NCI-H510A treated with DMSO at 0.1 percent for 48 hours (cell line): ENCODE results near the gene TCF7L1.
A peak's percentile ranks its signal among the peaks of the same experiment; 100 is the strongest.
"Not testable (repeated sequence)": the region's sequence is repeated elsewhere in the genome, so short reads cannot be mapped to it uniquely, and the experiment has no call there.

Experiments
- DNase-seq: peaks from one replicate; lab custom pipeline; 2025; lab: John Stamatoyannopoulos, UW

Gene TCF7L1

GRCh38 chr2:85326406-85327159 is 193.4 kb downstream of the TCF7L1 start:
- DNase-seq, result no peak

GRCh38 chr2:85327160-85327821 is 194.1 kb downstream of the TCF7L1 start:
- peak; percentile 25 for DNase-seq

GRCh38 chr2:85327822-85328617 is 194.8 kb downstream of the TCF7L1 start, which contains the start of gene TGOLN2:
Gene TGOLN2, minus strand, starts transcription at chr2:85327989. Its CDS starts 27 bp downstream, at chr2:85327962.
- peak; percentile 92 for DNase-seq

GRCh38 chr2:85329181-85329651 is 196.0 kb downstream of the TCF7L1 start:
- DNase-seq, result no peak

GRCh38 chr2:85329701-85330100 is 196.5 kb downstream of the TCF7L1 start:
- DNase-seq, result not testable (repeated sequence)

GRCh38 chr2:85330839-85331636 is 197.8 kb downstream of the TCF7L1 start:
- no peak for DNase-seq

GRCh38 chr2:85333877-85334276 is 200.7 kb downstream of the TCF7L1 start:
- DNase-seq, result not testable (repeated sequence)

GRCh38 chr2:85334928-85335327 is 201.7 kb downstream of the TCF7L1 start:
- no peak for DNase-seq

GRCh38 chr2:85340034-85340892 is 207.1 kb downstream of the TCF7L1 start:
- peak; percentile 10 for DNase-seq

- DNase-seq, result no peak
Measured at GRCh38 chr2:85341269-85342029, 208.3 kb downstream of the TCF7L1 start.

GRCh38 chr2:85342156-85342555 is 209.0 kb downstream of the TCF7L1 start:
- DNase-seq, result no peak

- not testable (repeated sequence) for DNase-seq
Measured at GRCh38 chr2:85343207-85343895, 210.2 kb downstream of the TCF7L1 start.

- no peak for DNase-seq
Measured at GRCh38 chr2:85344356-85344954, 211.3 kb downstream of the TCF7L1 start.

GRCh38 chr2:85347599-85347998 is 214.4 kb downstream of the TCF7L1 start:
- no peak for DNase-seq

- DNase-seq, result no peak
Measured at GRCh38 chr2:85353876-85354285, 220.7 kb downstream of the TCF7L1 start.

GRCh38 chr2:85354286-85355072 is 221.3 kb downstream of the TCF7L1 start, which contains the start of the genes ELMOD3 and RETSAT:
Gene ELMOD3, plus strand, starts transcription at chr2:85354769. Its CDS starts 2,430 bp downstream, at chr2:85357199.
Gene RETSAT, minus strand, starts transcription at chr2:85354528. Its CDS starts 21 bp downstream, at chr2:85354507.
- peak; percentile 98 for DNase-seq

- no peak for DNase-seq
Measured at GRCh38 chr2:85355073-85355410, 221.8 kb downstream of the TCF7L1 start.

- DNase-seq, result no peak
Measured at GRCh38 chr2:85355521-85355920, 222.3 kb downstream of the TCF7L1 start.
